Measurements from ENCODE around the gene COA4.

Gene COA4

GRCh38 chr11:73851046-73851764 is 25.4 kb downstream of the COA4 start:
- TF ChIP-seq CTCF (conservative IDR thresholded peaks at IDR 0.05; ENCODE audit: low read length) = no peak
- no peak for DNase-seq (ENCODE audit: low read depth)
- no peak overlapping the region for H3K4me3 ChIP-seq (ENCODE audit: low read length)

- H3K4me3 ChIP-seq (ENCODE audit: low read length) = no peak overlapping the region
- no peak for TF ChIP-seq CTCF (conservative IDR thresholded peaks at IDR 0.05; ENCODE audit: low read length)
- no peak for DNase-seq (ENCODE audit: low read depth)
These were observed 37.6 kb downstream of the COA4 start for GRCh38 chr11:73839123-73839457.

GRCh38 chr11:73838443-73839122 is 38.1 kb downstream of the COA4 start:
- H3K4me3 ChIP-seq (ENCODE audit: low read length) = no peak overlapping the region
- TF ChIP-seq CTCF (conservative IDR thresholded peaks at IDR 0.05; ENCODE audit: low read length) = no peak
- peak; percentile 30 for DNase-seq (ENCODE audit: low read depth)

GRCh38 chr11:73833067-73833466 is 43.6 kb downstream of the COA4 start:
- no peak overlapping the region for H3K4me3 ChIP-seq (ENCODE audit: low read length)
- TF ChIP-seq CTCF (conservative IDR thresholded peaks at IDR 0.05; ENCODE audit: low read length) = no peak
- DNase-seq (ENCODE audit: low read depth) = no peak

GRCh38 chr11:73830261-73830660 is 46.4 kb downstream of the COA4 start:
- no peak for DNase-seq (ENCODE audit: low read depth)
- H3K4me3 ChIP-seq (ENCODE audit: low read length) = no peak overlapping the region
- TF ChIP-seq CTCF (conservative IDR thresholded peaks at IDR 0.05; ENCODE audit: low read length) = no peak

All from AG10803 (cell line).